GM11168 (cell line): Measurements from ENCODE around the gene TNFSF8.

ENCODE experiments used
- in situ Hi-C: fragments of 300-500 bp; cut with MboI; formaldehyde crosslinking; loops from one replicate; pipeline ENCODE4 v1.12.0; 2022; ENCODE audit warnings: low sequenced_read_pairs; ENCODE audit not compliant: unreplicated experiment

The TNFSF8 gene, protein sequence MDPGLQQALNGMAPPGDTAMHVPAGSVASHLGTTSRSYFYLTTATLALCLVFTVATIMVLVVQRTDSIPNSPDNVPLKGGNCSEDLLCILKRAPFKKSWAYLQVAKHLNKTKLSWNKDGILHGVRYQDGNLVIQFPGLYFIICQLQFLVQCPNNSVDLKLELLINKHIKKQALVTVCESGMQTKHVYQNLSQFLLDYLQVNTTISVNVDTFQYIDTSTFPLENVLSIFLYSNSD

DNA sequence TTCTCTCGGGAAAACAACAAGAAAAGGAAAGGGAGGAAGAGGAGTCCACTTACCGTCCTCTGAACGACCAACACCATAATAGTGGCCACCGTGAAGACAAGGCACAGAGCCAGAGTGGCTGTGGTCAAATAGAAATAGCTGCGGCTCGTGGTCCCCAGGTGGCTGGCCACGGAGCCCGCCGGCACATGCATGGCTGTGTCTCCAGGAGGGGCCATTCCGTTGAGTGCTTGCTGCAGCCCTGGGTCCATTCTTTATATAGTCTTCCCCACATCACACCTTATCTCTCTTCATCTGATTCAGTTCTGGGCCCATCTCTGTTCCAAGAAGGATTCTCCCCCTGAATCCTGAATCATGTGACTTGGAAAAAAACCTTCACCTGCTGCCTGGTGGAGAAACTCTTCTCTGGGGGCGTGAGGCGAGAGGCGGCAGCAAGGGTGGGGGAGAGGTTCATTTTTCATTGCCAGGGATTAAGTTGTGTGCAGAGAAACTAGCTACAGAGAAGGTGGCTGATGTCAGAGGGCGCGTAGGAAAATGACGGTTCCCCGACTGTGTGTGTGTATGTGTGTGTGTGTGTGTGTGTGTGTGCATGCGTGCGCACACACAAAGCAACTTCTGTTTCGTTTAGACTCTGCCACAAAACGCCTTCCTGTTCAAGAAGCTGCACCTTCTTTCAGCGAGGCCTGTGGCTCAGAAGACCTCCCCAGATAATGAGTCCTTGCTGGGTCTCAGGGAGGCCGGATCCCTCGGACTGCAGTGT is at the start of gene TNFSF8:
Gene TNFSF8, minus strand, starts transcription at position 536 of the 757 bp plus-strand sequence. Its CDS starts 288 bp downstream, at position 248.
- in situ Hi-C loops, result no loop called here

DNA sequence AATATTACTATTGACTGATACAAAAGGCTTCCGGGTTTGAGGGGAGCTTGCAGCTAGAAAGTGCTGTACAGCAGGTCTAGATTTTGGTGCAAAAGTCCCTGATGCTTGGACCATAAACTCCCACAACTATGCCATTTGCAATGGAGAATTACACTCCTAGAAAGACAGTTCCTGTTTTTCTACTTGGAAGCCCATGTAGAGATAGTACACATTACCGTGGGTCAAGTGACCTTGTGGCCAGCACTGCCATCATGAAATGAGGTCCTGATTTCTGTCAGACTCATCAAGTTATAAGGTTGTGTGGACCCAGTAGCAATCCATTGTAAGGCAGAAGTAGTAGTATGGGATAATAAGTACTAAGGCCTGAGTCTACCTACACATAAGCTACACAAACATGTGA is 42.8 kb upstream of the TNFSF8 start:
- in situ Hi-C loops, result no loop called here

DNA sequence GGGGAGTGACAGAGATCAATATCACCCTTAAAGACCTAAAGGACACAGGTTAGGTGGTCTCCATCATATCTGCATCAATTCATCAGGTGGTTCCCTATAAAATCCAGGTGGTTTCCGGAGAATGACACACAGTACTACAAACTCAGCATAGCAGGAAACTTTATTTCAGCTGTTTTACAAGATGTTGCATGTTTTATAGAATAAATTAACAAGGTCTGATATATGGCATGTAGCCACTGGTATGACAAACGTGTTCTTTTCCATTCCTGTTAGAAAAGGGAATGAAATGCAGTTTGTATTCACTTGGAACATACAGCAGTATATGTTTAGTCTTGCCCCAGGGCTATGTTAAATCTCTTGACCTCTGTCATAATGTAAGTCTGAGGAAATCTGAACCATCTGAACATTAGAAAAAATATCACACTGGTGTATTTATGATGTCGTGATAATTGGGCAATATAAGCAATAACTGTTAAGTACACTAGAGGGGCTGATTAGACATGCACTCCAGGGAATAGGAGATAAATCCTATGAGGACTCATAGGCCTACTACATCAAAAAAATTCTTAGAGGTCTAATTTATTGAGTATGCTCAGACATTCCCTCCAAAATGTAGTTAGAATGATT is 42.2 kb upstream of the TNFSF8 start:
- in situ Hi-C loops, result no loop called here

DNA sequence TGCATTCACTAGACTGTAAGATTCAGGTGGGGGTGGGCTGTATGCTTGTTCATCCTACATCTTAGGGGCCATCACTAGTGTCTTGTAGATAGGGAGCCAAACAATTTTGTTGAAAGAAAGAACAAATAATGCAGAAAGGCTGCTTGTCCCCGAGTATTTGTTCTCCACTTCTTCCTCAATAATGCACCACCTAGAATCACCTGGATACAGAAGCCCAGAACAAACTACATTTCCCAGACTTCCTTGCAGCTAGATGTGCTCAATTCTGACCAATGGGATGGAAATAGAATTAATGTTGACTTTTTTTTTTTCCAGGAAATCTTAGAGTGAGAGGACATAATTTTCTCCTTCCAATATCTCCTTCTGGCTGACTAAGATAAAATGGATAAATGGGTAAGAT is 38.9 kb upstream of the TNFSF8 start:
- in situ Hi-C loops, result no loop called here

DNA sequence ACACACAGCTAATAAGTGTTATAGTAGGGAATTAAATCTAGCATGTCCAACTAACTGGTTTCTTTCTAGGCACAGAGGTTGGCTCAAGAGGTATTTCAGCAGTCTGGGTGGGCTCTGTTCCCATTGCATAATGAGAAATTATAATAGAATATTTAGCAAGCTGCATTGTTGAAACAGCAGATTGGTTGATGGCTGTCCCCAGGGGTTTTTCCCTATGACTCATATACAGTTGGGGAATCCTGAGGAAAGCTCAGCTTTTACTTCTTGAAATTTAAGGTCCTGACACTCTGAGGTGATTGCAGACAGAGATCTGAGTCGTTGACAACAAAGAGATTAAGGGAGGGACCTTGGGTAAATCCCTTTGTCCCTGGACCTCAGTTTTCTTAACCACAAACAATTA is 38.3 kb upstream of the TNFSF8 start:
- in situ Hi-C loops, result no loop called here

DNA sequence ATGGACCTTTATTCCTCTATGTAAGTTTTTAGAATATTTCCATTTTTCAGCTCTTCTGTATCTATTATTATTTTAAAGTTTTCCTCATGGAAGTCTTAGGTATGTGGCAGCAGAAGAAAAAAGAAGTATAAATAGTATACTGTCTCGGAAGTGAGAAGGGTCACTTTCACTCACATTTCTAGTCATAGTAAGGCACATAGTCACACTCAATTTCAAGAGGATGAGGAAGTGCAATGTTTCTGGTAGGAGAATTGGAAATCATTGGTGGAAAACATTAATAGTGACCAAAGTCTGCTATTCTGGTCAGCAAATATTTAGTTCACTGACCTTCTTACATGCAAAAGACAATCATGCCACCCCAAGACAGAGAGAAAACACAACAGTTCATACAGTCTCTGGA is 35.2 kb upstream of the TNFSF8 start:
- in situ Hi-C loops, result no loop called here

DNA sequence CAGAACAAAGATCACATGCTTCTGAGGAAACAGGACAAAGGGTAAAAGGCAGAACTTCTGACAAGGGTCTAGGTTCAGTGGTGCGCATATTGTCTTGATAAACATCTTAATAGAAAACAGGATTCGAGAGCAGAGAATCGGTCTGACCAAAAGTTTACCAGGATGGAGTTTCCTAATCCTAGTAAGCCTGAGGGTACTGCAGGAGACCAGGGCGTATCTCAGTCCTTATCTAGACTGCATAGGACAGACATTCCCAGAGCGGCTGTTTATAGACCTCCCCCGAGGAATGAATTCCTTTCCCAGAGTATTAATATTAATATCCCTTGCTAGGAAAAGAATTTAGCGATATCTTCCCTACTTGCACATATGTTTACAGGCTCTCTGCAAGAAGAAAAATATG is 32.4 kb upstream of the TNFSF8 start:
- in situ Hi-C loops, result no loop called here

DNA sequence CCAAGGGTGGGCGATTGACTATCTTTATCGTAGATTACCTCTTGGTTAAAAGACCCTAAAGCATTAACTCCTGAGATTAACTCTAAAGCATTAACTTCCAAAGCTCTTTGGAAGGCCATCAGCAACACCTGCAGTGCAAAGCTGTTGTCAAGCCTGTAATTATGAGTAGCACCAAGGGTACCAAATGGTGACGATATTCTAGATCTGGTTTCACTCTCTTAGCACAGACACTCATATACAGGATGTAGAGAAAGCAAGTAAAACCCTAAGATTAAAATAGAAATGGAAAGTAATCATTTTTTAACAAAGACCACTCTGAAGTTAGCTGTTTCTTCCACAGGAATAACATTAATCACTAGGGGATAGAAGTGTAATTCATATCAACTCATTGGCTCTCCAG is 29.9 kb upstream of the TNFSF8 start:
- in situ Hi-C loops, result no loop called here

DNA sequence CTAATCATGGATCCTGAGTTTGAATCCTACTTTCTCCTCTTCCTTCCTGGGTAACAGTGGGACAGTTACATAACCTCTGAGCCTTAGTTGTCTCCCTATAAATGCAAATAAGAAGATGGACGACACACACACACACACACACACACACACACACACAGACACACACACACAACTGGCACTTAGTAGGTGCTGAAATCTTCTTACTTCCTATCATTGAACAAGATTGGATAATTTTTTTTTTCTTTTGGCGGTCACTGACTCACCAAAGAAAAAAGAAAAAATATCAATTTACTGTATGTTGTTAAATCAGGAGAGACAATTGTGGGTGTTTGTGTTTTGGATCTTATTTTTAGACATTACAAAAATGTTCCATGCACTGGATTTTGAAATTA is 28.4 kb upstream of the TNFSF8 start:
- in situ Hi-C loops, result no loop called here

DNA sequence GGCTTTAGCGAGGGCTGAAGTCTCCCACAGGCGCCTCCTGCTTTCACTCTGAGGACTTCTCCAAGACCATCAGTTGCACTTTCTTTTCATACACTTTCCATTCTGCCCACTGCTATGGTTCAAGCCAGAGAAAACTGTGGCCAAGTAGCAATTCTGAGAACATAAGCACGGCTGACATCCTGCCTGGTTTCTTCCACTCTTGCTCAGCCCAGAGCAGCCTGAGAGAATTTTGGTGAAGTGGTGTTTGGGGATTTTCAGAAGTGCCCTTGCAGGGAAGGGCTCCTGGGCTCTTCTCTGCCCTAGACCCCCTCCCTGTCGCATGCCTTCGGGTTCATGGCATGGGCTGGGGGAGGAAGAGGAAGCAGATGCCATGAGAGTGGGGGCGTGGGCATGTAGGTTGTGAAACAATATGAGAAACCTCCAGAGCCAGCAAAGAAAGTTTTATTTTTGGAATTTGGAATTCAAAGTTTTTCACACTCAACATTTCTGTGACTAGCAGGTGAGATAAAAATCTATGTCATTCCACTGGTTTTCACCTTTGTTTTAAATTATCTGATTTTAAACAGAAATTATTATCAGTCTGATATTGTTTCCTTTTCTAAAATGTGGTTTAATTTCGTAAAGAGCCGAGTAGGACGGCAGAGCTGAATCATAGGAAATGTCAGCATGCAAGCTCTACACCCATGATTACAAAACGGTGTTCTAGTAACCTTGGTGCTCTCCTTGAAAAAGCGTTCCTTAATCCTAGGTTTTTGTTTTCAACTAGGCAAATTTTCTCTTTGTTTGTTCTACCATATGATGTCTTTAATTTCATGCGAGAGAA is 27.8 kb upstream of the TNFSF8 start:
- in situ Hi-C loops, result no loop called here

DNA sequence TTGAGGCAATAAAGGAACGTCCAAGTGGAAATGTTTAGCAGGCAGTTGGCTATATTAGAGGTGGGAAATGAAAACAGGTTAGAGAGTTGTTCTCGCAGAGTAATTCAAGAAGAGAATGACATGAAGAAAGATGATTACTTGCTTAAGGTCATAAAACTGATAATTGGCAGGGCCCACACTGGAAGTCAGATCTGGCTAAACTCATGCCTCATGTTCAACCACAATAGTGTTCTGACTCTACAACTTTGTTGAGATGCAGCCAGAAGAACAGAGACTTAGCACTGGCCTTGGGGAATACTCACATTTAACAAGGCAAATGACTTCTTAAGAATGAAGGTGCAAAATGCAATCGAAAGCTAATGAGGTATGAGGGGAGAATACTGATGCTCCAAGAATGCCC is 27.2 kb upstream of the TNFSF8 start:
- in situ Hi-C loops, result no loop called here

DNA sequence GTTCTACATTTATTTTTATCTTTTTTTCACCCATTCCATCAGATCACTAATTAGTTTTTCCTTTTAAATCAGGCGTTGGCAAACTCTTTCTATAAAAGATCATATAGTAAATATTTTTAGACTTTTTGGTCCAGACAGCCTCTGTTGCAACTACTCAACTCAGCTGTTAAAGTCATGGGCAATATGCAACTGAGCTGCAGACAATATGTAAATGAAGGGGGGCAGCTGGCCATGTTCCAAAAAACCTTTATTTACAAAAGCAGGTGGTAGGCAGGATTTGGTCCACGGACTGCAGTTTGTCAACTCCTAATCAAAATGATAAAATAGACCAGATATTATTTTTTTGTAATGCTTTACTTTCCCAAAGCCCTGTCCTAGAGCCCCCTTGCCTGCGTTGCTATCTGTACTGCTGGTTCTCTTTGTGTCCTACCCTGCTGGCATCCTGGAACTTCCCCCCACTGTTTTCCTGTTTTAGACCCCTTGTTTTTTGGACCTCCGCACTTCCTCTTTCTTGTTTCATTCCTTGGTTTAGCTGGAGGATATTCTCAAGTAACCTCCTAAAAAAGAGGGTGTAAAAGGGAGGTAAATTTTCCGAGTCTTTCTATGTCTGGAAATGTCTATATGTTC is 24.7 kb upstream of the TNFSF8 start:
- in situ Hi-C loops, result no loop called here

DNA sequence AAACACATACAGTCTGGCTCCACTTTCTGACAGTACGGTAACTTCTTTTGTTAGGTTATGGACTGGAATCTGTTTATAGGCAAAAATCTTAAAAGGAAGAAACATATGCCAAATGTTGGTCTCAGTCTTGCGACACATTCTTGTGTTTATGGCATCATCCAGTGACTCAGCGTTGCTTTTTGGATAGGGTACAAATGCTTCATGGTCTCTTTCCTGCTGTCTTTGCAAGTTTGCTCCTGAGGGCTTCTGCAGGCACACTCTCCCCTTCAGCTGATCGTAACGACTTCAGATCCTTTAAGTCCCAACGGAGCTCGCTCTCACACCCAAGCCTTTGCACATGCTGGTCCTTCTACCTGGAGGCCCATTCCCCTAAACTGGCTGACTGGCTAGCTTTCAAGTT is 23.6 kb upstream of the TNFSF8 start:
- in situ Hi-C loops, result no loop called here

DNA sequence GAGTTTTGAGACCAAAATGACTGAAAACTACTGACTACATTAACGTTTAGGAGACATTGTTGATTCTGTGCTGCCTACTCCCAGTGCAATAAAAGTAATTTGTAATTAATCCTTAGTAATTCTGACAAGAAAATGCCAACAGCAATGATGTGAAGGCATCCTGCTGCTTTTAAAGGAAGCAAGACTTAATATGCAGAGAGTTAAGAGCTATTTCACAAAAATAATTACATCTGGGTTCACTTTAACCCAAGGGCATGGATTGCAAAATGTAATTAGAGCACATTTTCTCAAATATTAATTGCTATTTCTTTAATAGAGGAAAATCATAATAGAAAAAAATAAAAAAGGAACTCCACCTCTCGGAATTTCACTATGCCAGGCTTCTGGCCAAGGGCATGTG is 22.7 kb upstream of the TNFSF8 start:
- in situ Hi-C loops, result no loop called here

DNA sequence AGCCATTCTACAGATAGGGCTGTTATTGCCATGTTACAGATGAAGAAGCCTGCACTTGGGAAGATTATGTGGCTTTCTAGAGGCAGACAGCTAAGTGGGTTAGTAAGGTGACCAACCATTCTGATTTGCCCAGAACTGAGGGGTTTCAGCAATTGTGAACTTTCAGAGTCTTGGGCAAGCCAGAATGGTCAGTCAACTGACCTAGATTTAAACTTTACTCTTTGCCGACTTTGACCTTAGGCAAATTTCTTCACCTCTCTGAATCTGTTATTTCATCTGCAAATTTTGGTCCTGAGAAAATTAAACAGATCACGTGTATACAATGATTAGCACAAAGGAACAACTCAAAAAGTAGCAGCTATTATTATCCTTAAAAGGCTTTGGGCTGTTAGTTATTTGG is 20.4 kb upstream of the TNFSF8 start:
- in situ Hi-C loops, result no loop called here

DNA sequence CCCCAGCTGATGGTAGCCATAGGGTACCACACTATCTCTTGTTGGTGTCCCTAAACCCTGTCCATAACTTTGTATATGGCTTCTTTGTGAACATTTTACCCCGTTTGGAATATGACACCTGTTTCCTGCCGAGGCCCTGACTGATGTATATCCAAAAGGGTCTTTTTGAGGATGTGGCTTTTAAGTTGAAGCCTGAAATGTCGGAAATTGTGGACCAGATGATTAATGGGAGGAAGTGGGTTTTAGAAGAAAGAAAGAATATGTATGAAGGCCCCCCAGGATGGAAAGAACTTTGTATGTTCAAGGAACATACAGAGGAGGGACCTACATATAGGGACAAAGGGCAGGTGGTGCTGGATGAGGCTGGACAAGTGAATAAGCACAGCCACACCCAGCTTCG is 16.7 kb upstream of the TNFSF8 start:
- in situ Hi-C loops, result no loop called here

DNA sequence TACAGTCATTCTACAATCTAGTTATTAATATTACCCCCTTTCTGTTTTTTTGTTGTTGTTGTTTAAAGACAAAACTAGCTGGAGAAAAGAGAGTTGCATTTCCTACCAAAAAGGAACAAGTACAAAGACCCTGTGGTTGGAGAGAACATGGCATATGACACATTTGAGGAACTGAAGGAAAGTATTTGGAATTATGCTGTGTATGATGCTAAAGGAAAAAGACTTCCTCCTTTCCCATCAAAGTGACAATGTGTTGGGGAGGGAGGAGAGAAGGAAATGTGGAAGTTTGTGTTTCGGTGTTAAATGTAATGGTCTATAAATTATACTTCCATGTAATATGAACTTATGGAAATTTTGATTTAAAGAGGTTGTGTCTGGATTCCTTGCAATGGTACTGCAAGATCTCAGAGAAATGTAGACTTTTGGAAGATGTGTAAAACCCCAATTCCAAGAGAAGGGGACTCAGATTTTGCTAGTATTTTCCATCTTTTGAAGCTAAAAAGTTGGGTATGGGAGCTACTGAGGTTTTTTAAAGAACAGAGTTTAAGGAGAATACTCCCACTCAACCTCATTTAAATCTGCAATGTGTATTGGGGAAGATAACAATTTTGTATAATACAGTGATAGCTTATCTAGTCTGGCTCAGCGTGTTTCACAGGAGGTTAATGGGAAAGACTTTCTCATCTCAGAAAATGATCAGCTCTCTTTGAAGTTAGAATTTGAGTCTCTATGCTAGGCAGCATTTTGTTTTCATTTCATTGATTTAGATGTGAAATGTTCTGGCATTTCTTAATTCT is 15.4 kb upstream of the TNFSF8 start:
- in situ Hi-C loops, result no loop called here

DNA sequence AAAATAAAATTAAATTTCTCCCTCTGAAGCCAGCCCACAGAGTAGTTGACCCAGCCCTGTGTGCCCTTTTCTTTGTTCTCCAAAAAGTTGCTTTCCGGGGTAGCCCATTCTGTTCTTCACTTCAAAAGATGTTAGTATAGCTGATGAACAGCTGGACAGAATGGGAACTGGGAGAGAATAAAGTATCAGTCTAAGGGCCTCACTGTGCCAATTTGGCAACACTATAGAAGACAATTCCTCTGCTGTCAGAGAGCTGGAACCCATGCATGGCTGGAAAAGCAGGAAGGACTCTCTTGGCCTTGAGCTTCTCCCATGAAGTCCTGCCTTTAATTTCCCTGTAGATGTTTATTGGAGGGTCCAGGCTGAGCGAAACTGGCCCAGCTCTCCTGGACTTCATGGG is 11.0 kb upstream of the TNFSF8 start:
- in situ Hi-C loops, result no loop called here

DNA sequence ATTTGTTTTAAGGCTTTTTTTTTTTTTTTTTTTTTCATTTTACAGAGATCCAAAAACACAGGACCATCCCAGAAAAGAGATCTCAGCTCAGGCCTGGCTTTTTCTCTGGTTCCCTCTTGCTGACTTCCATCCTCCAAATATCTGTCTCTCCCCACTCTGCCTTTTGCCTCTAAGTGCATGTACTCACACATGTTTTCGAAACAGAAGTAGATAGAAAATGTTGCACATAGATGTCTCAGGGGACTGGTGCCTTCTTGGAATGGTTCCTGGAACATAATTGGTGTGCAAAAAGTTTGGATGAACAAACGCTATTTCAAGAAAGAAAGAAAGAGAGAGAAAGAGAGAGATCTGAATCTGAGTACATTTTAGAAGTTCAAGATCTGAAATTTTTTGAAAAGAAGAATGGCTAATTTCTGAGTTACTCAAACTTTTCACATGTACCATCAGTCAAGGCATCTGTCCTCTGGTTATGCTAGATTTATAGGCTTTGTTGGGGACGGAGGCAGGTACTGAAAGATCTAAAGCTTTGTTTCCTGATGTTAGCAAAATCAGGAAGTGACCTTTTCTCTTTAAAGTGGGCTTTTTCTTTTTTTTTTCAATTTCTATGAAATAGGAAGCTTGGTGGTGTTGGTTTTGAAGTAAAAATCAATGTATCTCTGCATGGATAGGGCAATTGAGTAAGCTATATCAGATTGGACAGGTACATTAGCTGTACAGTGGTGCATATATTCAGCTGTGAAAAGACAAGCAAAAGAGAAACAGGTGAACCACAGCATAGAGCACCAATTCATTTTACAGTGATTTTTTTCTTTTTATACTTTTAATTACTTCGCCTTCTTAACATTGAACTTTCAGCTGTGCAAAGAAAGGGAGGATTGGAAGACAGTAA is 8.5 kb upstream of the TNFSF8 start:
- in situ Hi-C loops, result no loop called here
